Tibial nerve (tissue), 4 donors: ENCODE data around the gene RASSF5.

Experiments
- EP300 ChIP-seq, 2 donors: sonication (generic); formaldehyde crosslinking; IDR thresholded peaks; one replicate each; pipeline ENCODE4 v1.6.1; 2017; ENCODE audit warnings: antibody characterized with exemption in 2 of 2, mild to moderate bottlenecking in 1 of 2
- POLR2A ChIP-seq, 2 donors: fragments of 450-650 bp; IDR thresholded peaks; one replicate each; pipeline ENCODE4 v1.6.1; 2017; ENCODE audit warnings: antibody characterized with exemption in 2 of 2, mild to moderate bottlenecking in 2 of 2, moderate library complexity in 2 of 2
- TF ChIP-seq, protein P1 (sequence below), 5 experiments: fragments of 200-600 bp in 3 of 5; fragments of 450-650 bp in 2 of 5; sonication (generic) in 3 of 5; IDR thresholded peaks; one replicate each; pipeline ENCODE4 v1.5.1; 2016 to 2019; ENCODE audit warnings: antibody characterized with exemption in 5 of 5, mild to moderate bottlenecking in 3 of 5, moderate library complexity in 2 of 5

DNA sequence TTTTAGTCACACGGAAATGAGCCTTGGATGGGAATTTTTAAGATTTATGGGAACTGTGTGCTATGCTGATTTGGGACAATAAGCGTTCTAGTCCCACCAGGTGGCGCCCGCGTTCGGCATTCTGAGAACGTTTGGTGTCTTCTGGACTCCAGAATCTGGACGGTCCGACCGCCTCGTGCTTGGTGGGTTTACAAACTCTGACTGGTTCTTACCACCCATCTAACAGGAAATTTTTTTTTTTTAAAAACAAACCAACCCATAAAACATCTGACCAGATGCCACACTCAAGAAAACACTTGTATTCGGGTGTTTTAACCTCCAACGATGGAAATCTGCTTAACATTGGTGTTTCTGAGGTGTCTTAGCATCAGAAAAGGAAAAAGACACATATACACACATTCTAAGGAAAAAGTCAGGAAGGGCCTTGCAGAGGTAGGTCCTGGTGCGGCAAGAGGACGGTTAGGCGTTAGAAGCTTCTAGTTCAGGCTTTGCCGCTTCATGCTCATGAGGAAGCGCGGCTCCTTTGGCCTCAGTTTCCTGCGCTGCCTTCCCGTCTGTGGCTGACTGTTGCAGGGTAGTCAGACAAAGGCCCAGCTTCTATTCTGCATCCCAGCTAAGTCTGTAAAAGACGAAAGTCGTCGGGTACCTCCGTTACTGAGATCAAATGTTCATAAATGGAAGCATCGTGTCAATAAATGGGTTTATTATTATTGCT, 127.2 kb downstream of the RASSF5 start:
- TF ChIP-seq, protein P1, sequence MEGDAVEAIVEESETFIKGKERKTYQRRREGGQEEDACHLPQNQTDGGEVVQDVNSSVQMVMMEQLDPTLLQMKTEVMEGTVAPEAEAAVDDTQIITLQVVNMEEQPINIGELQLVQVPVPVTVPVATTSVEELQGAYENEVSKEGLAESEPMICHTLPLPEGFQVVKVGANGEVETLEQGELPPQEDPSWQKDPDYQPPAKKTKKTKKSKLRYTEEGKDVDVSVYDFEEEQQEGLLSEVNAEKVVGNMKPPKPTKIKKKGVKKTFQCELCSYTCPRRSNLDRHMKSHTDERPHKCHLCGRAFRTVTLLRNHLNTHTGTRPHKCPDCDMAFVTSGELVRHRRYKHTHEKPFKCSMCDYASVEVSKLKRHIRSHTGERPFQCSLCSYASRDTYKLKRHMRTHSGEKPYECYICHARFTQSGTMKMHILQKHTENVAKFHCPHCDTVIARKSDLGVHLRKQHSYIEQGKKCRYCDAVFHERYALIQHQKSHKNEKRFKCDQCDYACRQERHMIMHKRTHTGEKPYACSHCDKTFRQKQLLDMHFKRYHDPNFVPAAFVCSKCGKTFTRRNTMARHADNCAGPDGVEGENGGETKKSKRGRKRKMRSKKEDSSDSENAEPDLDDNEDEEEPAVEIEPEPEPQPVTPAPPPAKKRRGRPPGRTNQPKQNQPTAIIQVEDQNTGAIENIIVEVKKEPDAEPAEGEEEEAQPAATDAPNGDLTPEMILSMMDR (IDR thresholded peaks at IDR 0.05): peak; percentile 75 to 88 (median 83)
- TF ChIP-seq POLR2A (IDR thresholded peaks at IDR 0.05) (no peak), EP300 (IDR thresholded peaks at IDR 0.05) (peak; percentile 28 to 31)
